K562 (cell line): ENCODE results near the gene DUSP28. TPM values are rescaled to one million over a fixed set of nuclear protein-coding genes. Genes with fewer than 3 reads are reported as not detected.

Experiments
- ATAC-seq: fragments of 200-7000 bp; cut with Tn5 transposase; 3 replicates; pipeline ENCODE4 v1.9.1; 2020; ENCODE audit warnings: moderate library complexity
- BruUV-seq: library from RNA; stranded (reverse); fragments of 400-500 nt; replicated peaks from 2 replicates; lab custom pipeline; 2021; lab: Mats Ljungman, UMichigan
- CTCF ChIA-PET: fragments of 300-600 bp; formaldehyde crosslinking; extraction: SDS; loops from one replicate; lab custom pipeline; 2021; ENCODE audit warnings: low intra/inter-chr PET ratio; lab: Yijun Ruan, JAX
- POLR2A ChIA-PET: fragments of 300-600, 350-650 bp; sonication (Branson Sonifier 250); formaldehyde crosslinking; extraction: SDS; loops from one replicate; lab custom pipeline; 2021; ENCODE audit warnings: antibody characterized with exemption, inconsistent platforms; lab: Yijun Ruan, JAX
- DNase-seq, 4 experiments: peaks; one replicate each; pipeline versions ENCODE4 v3.0.0 to v3.0.0-alpha.2; 2011 to 2018; ENCODE audit warnings: low spot score in 3 of 4, mixed read lengths in 3 of 4; ENCODE audit errors: extremely low read depth in 1 of 4
- FAIRE-seq: peaks from 2 replicates; lab custom pipeline; 2011; peaks lifted over from hg19 to GRCh38; lab: Jason Lieb, UNC
- H2AFZ ChIP-seq: 2 replicates; pipeline ENCODE4 v1.6.0; 2011; ENCODE audit warnings: low read depth, low read length, control low read depth, inconsistent platforms
- H3K27ac ChIP-seq: fragments of 200-600 bp; 3 replicates; pipeline ENCODE4 v1.8.0; 2011; ENCODE audit warnings: low read depth, mild to moderate bottlenecking, control low read depth, inconsistent platforms, low read length, moderate library complexity, mixed read lengths; ENCODE audit errors: extremely low read depth
- H3K27me3 ChIP-seq, 2 experiments: fragments of 300-600 bp in 1 of 2; 2 replicates in 1 of 2; 3 replicates in 1 of 2; pipeline versions ENCODE4 v1.6.0 to v1.8.0; 2011; ENCODE audit warnings: inconsistent platforms in 2 of 2, low read length in 2 of 2, mild to moderate bottlenecking in 1 of 2, mixed read lengths in 1 of 2, moderate library complexity in 1 of 2; ENCODE audit not compliant: control insufficient read depth in 2 of 2, insufficient read depth in 2 of 2
- H3K36me3 ChIP-seq: fragments of 300-600 bp; 3 replicates; pipeline ENCODE4 v1.8.0; 2011; ENCODE audit warnings: mild to moderate bottlenecking, low read length, inconsistent platforms; ENCODE audit not compliant: control insufficient read depth, insufficient read depth
- H3K4me1 ChIP-seq, 2 experiments: fragments of 200-600 bp in 1 of 2; replicated peaks in 1 of 2; 2 replicates in 1 of 2; 3 replicates in 1 of 2; pipeline versions ENCODE4 v1.5.1 to v1.8.0; 2011; ENCODE audit warnings: inconsistent platforms in 2 of 2, low read length in 2 of 2, mild to moderate bottlenecking in 1 of 2, mixed read lengths in 1 of 2, moderate library complexity in 1 of 2; ENCODE audit not compliant: control insufficient read depth in 2 of 2, insufficient read depth in 2 of 2
- H3K4me2 ChIP-seq: 2 replicates; pipeline ENCODE4 v1.6.1; 2011; ENCODE audit warnings: low read length, control low read depth, inconsistent platforms, mixed read lengths; ENCODE audit not compliant: insufficient read depth
- H3K4me3 ChIP-seq: fragments of 200-600 bp; sonication (generic), shearing (Covaris generic); 2 replicates; pipeline ENCODE4 v1.5.1; 2016; ENCODE audit warnings: control low read depth, inconsistent platforms
- H3K79me2 ChIP-seq: fragments of 200-600 bp; 3 replicates; pipeline ENCODE4 v1.8.0; 2011; ENCODE audit warnings: low read length, inconsistent platforms; ENCODE audit not compliant: control insufficient read depth, insufficient read depth
- H3K9ac ChIP-seq, 2 experiments: 2 replicates each; pipeline versions ENCODE4 v1.6.0 to v1.6.1; 2011; ENCODE audit warnings: low read depth in 2 of 2, low read length in 2 of 2, control low read depth in 1 of 2, inconsistent platforms in 1 of 2, mild to moderate bottlenecking in 1 of 2, mixed read lengths in 1 of 2; ENCODE audit not compliant: insufficient read depth in 1 of 2
- H3K9me1 ChIP-seq: one replicate; pipeline ENCODE4 v1.6.0; 2011; ENCODE audit warnings: inconsistent platforms, mild to moderate bottlenecking, low read length, moderate library complexity; ENCODE audit not compliant: control insufficient read depth, insufficient read depth
- H3K9me3 ChIP-seq: replicated peaks from 2 replicates; pipeline ENCODE4 v1.5.1; 2011; ENCODE audit warnings: low read depth, low read length, inconsistent platforms; ENCODE audit not compliant: control insufficient read depth, insufficient read depth
- H4K20me1 ChIP-seq: replicated peaks from 2 replicates; pipeline ENCODE4 v1.6.1; 2011; ENCODE audit warnings: low read length, inconsistent platforms, mixed read lengths; ENCODE audit not compliant: control insufficient read depth, insufficient read depth
- LEF1 ChIP-seq: fragments of 450-650 bp; IDR thresholded peaks from 2 replicates; pipeline ENCODE4 v1.6.1; 2016; ENCODE audit warnings: mild to moderate bottlenecking
- ZHX1 ChIP-seq: fragments of 150-350 bp; conservative IDR thresholded peaks from 2 replicates; pipeline ENCODE4 v1.6.1; 2014; ENCODE audit warnings: low read length
- ZNF274 ChIP-seq: IDR thresholded peaks from 2 replicates; pipeline ENCODE4 v1.6.1; 2011; ENCODE audit warnings: low read depth, mild to moderate bottlenecking, low read length, moderate library complexity, borderline replicate concordance
- WGBS: fragments of 100-300 bp; shearing (Covaris generic); methylation state at CpG from one replicate; pipeline ENCODE4 v1.1.6; 2016; ENCODE audit warnings: low coverage, mixed read lengths; ENCODE audit not compliant: insufficient coverage; ENCODE audit errors: missing lambda C conversion rate; 5-methylcytosine and 5-hydroxymethylcytosine counted together
- in situ Hi-C: fragments of 300-500 bp; cut with MboI; formaldehyde crosslinking; loops from 4 replicates; pipeline ENCODE4 v1.15.0; 2018; ENCODE audit warnings: inconsistent platforms, mixed read lengths
- intact Hi-C: fragments of 100-400 bp; cut with micrococcal nuclease; formaldehyde crosslinking; loops from 2 replicates; pipeline ENCODE4 v1.14.2; 2022
- polyA plus RNA-seq, 8 experiments: library from polyadenylated mRNA; depleted of rRNA in 4 of 8; stranded (reverse) in 5 of 8; unstranded in 3 of 8; fragments of >200 nt; fragmentation: Nextera tagmentation in 2 of 8; fragmentation: Illumina TruSeq in 1 of 8; extraction: Ambion mirVana in 2 of 8; extraction: Trizol in 1 of 8; gene quantifications; 2 replicates each; pipeline versions ENCODE4 v1.2.1 to v1.2.3, GENCODE V29; 2011 to 2014; ENCODE audit warnings: inconsistent platforms in 1 of 8, missing spikeins in 1 of 8
- total RNA-seq, 7 experiments: library from RNA; depleted of rRNA in 6 of 7; stranded (reverse); fragments of >200 nt in 6 of 7; fragmentation: Illumina TruSeq in 2 of 7; extraction: Trizol in 2 of 7; gene quantifications; 2 replicates each; pipeline versions ENCODE4 v1.2.1 to v1.2.3, GENCODE V29; 2011 to 2021; ENCODE audit warnings: low replicate concordance in 1 of 7

DUSP28 gene
- total and polyA plus RNA-seq, 9 of the 15 experiments (the other 6 are each of a cell fraction or from before 2014, with no cell fraction given) = 2.8 to 8.1 (median 4.2) TPM

GRCh38 chr2:240597054-240597418 lies 36.9 kb downstream of the DUSP28 start:
- WGBS = 76% methylated on average over 5 of the region's 10 CpGs
- H3K4me3 ChIP-seq = no peak overlapping the region
- H3K4me2 ChIP-seq = no peak overlapping the region

GRCh38 chr2:240597419-240598181 lies 37.4 kb downstream of the DUSP28 start:
- H3K4me1 ChIP-seq = peaks cover 0 to 27% of the 10 kb centered on the region in 2 experiments; a peak in 2 of 5 replicates
- H3K9ac ChIP-seq = no peak overlapping the region
- intact Hi-C loops = no loop called here
- H3K9me3 ChIP-seq = no peaks in the 10 kb centered on the region
- TF ChIP-seq LEF1 = no peak
- no peak for TF ChIP-seq ZHX1
- WGBS = 79% methylated on average over 7 of the region's 22 CpGs
- DNase-seq = no peak
- ChIA-PET POLR2A (interaction anchor here (0.6 to 1.4 kb wide), 4 partner anchors 11 to 151 kb away, joined by 3 to 4 read pairs (median 3); partner anchors contain the start of gene CAPN10), CTCF (no interaction called here)
- H3K9me1 ChIP-seq = no peaks in the 10 kb centered on the region
- no TSS peak for BruUV-seq
- no peak overlapping the region for H2AFZ ChIP-seq
- ATAC-seq = no peak
- no peaks in the 10 kb centered on the region for H4K20me1 ChIP-seq
- no peak for FAIRE-seq
- H3K27me3 ChIP-seq = no peaks in the 10 kb centered on the region
- in situ Hi-C loops = no loop called here
- no peaks in the 10 kb centered on the region for H3K79me2 ChIP-seq
- H3K4me2 ChIP-seq = no peak overlapping the region
- no peak overlapping the region for H3K27ac ChIP-seq
- no peak overlapping the region for H3K4me3 ChIP-seq
- H3K36me3 ChIP-seq = peaks cover 6% of the 10 kb centered on the region; the same call in 1 of the 3 replicates

More at GRCh38 chr2:240597054-240597418, 36.9 kb downstream of the DUSP28 start:
- ChIA-PET CTCF (no interaction called here), POLR2A (interaction anchor here (0.6 to 1.1 kb wide), 3 partner anchors 11 to 151 kb away, joined by 3 to 4 read pairs (median 3); partner anchors contain the start of gene CAPN10)
- peaks cover 9% of the 10 kb centered on the region; the same call in 1 of the 3 replicates for H3K36me3 ChIP-seq
- ATAC-seq (no peak), DNase-seq (no peak), FAIRE-seq (no peak)
- no peaks in the 10 kb centered on the region for H3K9me3 ChIP-seq
- H3K27me3 ChIP-seq = no peaks in the 10 kb centered on the region
- H4K20me1 ChIP-seq = no peaks in the 10 kb centered on the region
- H3K9me1 ChIP-seq = no peaks in the 10 kb centered on the region
- in situ Hi-C loops (no loop called here), intact Hi-C loops (no loop called here)
- peaks cover 0 to 27% of the 10 kb centered on the region in 2 experiments; a peak in 2 of 5 replicates for H3K4me1 ChIP-seq
- H3K79me2 ChIP-seq = no peaks in the 10 kb centered on the region
- TF ChIP-seq ZNF274 = no peak
- no peak overlapping the region for H2AFZ ChIP-seq
- no peak overlapping the region; a peak in 1 of 4 replicates for H3K9ac ChIP-seq
- BruUV-seq = no TSS peak
- no peak overlapping the region for H3K27ac ChIP-seq
